Measurements from ENCODE around the gene CNGA3.

The CNGA3 gene

GRCh38 chr2:98355881-98356280 is 9.6 kb downstream of the CNGA3 start:
- TF ChIP-seq, protein P1, sequence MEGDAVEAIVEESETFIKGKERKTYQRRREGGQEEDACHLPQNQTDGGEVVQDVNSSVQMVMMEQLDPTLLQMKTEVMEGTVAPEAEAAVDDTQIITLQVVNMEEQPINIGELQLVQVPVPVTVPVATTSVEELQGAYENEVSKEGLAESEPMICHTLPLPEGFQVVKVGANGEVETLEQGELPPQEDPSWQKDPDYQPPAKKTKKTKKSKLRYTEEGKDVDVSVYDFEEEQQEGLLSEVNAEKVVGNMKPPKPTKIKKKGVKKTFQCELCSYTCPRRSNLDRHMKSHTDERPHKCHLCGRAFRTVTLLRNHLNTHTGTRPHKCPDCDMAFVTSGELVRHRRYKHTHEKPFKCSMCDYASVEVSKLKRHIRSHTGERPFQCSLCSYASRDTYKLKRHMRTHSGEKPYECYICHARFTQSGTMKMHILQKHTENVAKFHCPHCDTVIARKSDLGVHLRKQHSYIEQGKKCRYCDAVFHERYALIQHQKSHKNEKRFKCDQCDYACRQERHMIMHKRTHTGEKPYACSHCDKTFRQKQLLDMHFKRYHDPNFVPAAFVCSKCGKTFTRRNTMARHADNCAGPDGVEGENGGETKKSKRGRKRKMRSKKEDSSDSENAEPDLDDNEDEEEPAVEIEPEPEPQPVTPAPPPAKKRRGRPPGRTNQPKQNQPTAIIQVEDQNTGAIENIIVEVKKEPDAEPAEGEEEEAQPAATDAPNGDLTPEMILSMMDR (IDR thresholded peaks at IDR 0.05) = no peak

DNA sequence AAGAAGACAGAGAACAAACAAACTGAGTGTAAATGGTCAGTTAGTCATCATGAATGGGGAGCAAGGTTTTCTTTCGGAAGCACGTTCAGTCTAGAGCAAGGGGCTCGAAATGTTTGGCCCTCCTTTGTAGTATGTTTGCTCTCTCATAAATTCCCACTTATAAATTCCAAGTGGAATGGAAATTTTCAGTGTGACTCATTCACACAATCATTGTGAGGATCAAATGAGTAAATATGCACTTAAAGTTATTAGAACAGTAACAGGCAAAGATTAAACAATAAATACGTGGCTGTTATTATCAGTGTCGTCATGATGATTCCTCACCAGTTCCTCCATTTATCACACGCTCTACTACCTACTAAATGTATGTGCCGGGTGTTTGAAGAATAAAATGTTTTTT is 10.5 kb downstream of the CNGA3 start:
- TF ChIP-seq, protein P1 (IDR thresholded peaks at IDR 0.05) = no peak

DNA sequence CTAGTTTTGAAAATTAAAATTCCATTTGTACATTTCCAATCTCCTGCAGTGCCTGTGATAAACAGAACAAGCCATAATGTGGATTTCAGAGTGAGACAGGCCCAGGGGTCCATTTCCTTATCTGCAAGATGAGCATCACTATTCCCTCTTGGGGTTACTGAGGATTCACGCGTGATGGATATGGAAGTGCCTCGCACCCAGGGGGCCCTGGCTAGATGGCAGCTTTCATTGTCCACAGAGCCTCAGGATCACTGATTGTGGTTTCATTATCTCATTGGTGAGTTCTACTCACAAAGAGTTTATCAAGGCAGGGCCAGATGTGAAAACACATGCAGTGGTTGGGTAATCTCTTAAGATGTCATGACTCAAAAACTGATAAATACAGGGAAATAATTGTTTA is 11.6 kb downstream of the CNGA3 start:
- TF ChIP-seq, protein P1 (IDR thresholded peaks at IDR 0.05) = no peak

GRCh38 chr2:98359986-98360385 is 13.7 kb downstream of the CNGA3 start:
- TF ChIP-seq, protein P1 (IDR thresholded peaks at IDR 0.05) = no peak

- TF ChIP-seq, protein P1 (IDR thresholded peaks at IDR 0.05) = no peak
These were observed 21.5 kb downstream of the CNGA3 start for GRCh38 chr2:98367721-98368120.

DNA sequence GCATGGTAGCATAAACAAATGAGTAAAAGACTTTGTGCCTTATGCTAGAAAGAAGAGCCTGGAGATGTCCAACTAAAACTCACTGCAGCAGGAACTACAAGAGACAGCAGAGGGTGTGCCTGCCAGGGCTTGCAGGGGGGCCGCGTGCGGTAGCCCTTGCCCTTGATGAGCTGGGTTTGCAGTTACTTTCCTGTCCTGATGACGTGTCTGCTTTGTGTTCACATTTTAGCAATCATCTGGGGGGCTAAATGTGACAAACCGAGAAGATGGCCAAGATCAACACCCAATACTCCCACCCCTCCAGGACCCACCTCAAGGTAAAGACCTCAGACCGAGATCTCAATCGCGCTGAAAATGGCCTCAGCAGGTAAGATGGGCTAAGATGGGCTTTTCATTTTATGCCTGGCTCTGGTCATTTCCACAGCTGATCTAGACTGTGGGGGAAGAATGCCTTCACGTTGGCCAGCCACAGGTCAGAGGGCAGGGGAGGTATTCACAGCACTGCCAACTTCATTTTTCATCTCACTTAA is 23.5 kb downstream of the CNGA3 start:
- TF ChIP-seq, protein P1 (IDR thresholded peaks at IDR 0.05) = no peak

- TF ChIP-seq, protein P1 (IDR thresholded peaks at IDR 0.05) = no peak
These were observed 25.9 kb downstream of the CNGA3 start for GRCh38 chr2:98372121-98372520.

GRCh38 chr2:98372579-98372978 is 26.3 kb downstream of the CNGA3 start:
- TF ChIP-seq, protein P1 (IDR thresholded peaks at IDR 0.05) = no peak

All from LNCAP (cell line).